OCI-LY3 (cell line): ENCODE results near the gene NGEF.

Experiments used
- EZH2phosphoT487 ChIP-seq: fragments of 200-600 bp; shearing (Covaris generic); IDR thresholded peaks from 2 replicates; pipeline ENCODE4 v1.6.1; 2018; ENCODE audit warnings: antibody characterized with exemption, mixed run types, low read depth
- TF ChIP-seq, protein P1 (sequence below): fragments of 200-600, 300-600 bp; sonication (generic); IDR thresholded peaks from 2 replicates; pipeline ENCODE4 v1.5.1; 2014; ENCODE audit warnings: antibody characterized with exemption, low read length, low read depth

GRCh38 chr2:233055362-233055761 lies 42.3 kb upstream of the NGEF start:
- TF ChIP-seq, protein P1, sequence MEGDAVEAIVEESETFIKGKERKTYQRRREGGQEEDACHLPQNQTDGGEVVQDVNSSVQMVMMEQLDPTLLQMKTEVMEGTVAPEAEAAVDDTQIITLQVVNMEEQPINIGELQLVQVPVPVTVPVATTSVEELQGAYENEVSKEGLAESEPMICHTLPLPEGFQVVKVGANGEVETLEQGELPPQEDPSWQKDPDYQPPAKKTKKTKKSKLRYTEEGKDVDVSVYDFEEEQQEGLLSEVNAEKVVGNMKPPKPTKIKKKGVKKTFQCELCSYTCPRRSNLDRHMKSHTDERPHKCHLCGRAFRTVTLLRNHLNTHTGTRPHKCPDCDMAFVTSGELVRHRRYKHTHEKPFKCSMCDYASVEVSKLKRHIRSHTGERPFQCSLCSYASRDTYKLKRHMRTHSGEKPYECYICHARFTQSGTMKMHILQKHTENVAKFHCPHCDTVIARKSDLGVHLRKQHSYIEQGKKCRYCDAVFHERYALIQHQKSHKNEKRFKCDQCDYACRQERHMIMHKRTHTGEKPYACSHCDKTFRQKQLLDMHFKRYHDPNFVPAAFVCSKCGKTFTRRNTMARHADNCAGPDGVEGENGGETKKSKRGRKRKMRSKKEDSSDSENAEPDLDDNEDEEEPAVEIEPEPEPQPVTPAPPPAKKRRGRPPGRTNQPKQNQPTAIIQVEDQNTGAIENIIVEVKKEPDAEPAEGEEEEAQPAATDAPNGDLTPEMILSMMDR, result no peak
- TF ChIP-seq EZH2phosphoT487, result no peak
